Thymus (tissue), 11 donors: ENCODE results near the gene ARID5A. TPM values are rescaled to one million over a fixed set of nuclear protein-coding genes. Genes with fewer than 3 reads are reported as not detected.

ENCODE experiments used
- DNase-seq, 9 donors: peaks; one replicate each; pipeline ENCODE4 v3.0.0-alpha.2; 2013; ENCODE audit warnings: low spot score in 9 of 9, low read depth in 6 of 9, missing footprints in 1 of 9
- H3K27ac ChIP-seq, 2 donors: one replicate each; pipeline ENCODE4 v1.5.1; 2013; ENCODE audit warnings: control low read depth in 1 of 2, low read depth in 1 of 2, low read length in 1 of 2, mild to moderate bottlenecking in 1 of 2, moderate library complexity in 1 of 2
- H3K27me3 ChIP-seq, 2 donors: one replicate each; pipeline ENCODE4 v1.5.1; 2013; ENCODE audit warnings: low read length in 1 of 2; ENCODE audit not compliant: control insufficient read depth in 2 of 2, insufficient read depth in 1 of 2
- H3K36me3 ChIP-seq, 2 donors: one replicate each; pipeline ENCODE4 v1.5.1; 2013; ENCODE audit warnings: low read length in 1 of 2, mild to moderate bottlenecking in 1 of 2, moderate library complexity in 1 of 2; ENCODE audit not compliant: control insufficient read depth in 2 of 2, insufficient read depth in 2 of 2
- H3K4me1 ChIP-seq, 2 donors: one replicate each; pipeline ENCODE4 v1.5.1; 2013; ENCODE audit warnings: low read length in 2 of 2; ENCODE audit not compliant: control insufficient read depth in 2 of 2, insufficient read depth in 2 of 2
- H3K4me3 ChIP-seq, 2 donors: one replicate each; pipeline ENCODE4 v1.5.1; 2013; ENCODE audit warnings: low read length in 2 of 2, control low read depth in 1 of 2, mild to moderate bottlenecking in 1 of 2
- H3K9me3 ChIP-seq, 2 donors: one replicate each; pipeline ENCODE4 v1.5.1; 2013; ENCODE audit warnings: low read length in 1 of 2, mild to moderate bottlenecking in 1 of 2; ENCODE audit not compliant: control insufficient read depth in 2 of 2, insufficient read depth in 1 of 2
- WGBS: extraction: QIAGEN DNeasy Blood & Tissue Kit; methylation state at CpG from one replicate; pipeline ENCODE4 v1.1.7; 2013; 5-methylcytosine and 5-hydroxymethylcytosine counted together
- polyA plus RNA-seq: library from polyadenylated mRNA; stranded (reverse); fragments of 200-250 nt; gene quantifications from one replicate; pipeline ENCODE4 v1.2.3, GENCODE V29; 2013
- total RNA-seq: library from RNA; stranded (reverse); fragments of 120-200 nt; gene quantifications from one replicate; pipeline ENCODE4 v1.2.4, GENCODE V29; 2013
- donor health status: healthy.

The ARID5A gene
- total and polyA plus RNA-seq, 2 donors = 18.9 to 57.2 TPM

DNA sequence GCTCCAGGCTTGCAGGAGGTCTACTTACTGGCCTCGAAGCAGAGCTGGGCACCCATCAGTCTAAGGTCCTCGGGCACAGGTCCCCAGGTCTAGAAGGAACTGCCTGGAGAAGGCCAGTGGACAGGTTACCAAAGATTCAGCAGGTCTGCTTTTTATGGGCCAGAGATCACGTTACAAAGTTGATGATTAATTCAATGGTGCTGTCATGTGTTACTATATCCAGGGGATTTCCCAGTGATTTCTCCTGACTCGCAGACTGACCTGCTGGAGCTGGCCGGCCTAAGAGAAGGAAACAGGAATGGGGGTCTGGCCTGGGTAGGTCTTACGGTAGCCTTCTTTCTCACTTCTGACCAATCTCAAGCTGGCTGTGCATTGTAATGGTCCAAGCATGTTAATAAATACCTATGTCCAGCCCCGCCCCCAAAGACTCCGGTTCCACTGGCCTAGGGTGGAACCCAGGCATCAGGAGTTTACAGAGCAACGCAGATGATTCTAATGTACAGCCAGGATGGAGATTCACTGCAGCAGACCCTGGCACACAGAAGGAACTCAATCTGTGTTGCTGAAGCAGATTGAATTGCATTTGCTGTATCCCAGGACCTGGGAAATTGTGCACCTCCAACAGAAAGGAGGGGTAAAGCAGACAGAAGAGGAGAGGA is 31.2 kb upstream of the ARID5A start, which contains the start of gene NEURL3:
NEURL3 (minus strand) TSS at position 127 of the 659 bp plus-strand sequence; CDS start at position 56, 71 bp downstream.
- Histone ChIP-seq H3K4me1 (peaks cover 0 to 37% of the 10 kb centered on the region in 2 donors), H3K27me3 (peaks cover 6 to 51% of the 10 kb centered on the region in 2 donors), H3K36me3 (no peaks in the 10 kb centered on the region), H3K4me3 (no peak within 1 kb of the TSS), H3K27ac (peak within 1 kb of the TSS in 1 of 2 donors; percentile 51), H3K9me3 (peaks cover 0 to 4% of the 10 kb centered on the region in 2 donors)
- DNase-seq = no peak
- whole genome bisulfite sequencing = 94% methylated on average over 9 of the region's 9 CpGs

DNA sequence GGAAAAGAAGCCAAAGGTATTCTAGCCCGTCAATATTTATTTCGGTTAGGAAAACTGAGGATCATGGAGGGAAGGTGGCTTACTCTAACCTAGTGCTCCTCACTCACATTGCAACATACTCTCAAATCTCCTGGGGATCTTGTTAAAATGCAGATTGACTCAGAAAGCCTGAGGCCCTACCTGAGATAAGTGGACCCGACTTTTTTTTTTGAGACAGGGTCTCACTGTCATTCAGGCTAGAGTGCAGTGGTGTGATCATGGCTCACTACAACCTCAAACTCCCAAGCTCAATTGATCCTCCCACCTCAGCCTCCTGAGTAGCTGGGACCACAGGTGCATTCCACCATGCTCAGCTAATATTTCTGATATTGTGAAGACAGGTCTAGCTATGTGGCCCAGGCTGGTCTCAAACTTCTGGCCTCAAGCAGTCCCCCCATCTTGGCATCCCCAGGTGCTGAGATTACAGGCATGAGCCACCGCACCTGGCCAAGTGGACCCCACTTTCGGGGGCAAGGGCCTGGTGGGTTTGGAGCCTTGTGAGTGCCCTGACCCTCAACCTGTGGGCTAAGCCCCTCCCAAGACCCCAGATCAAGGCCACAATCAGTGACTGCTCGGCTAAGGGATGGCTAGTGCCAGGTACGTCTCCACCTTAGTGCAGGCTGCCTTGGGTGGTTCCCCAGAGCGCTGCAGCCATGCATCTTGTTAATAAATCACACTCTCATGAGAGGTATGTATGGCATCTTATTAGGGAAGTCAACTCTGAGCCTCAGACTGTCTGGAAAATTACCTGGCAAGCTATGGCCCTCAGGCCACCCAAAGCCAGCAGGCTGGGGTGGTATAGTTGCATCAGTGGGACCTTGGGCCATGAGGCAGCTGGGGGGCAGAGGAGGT is 30.3 kb upstream of the ARID5A start:
- Histone ChIP-seq H3K9me3 (peaks cover 0 to 4% of the 10 kb centered on the region in 2 donors), H3K4me1 (peaks cover 0 to 36% of the 10 kb centered on the region in 2 donors), H3K4me3 (no peak overlapping the region), H3K36me3 (no peaks in the 10 kb centered on the region), H3K27ac (peak overlapping the region in 1 of 2 donors; percentile 46), H3K27me3 (peaks cover 6 to 49% of the 10 kb centered on the region in 2 donors)
- WGBS = 93% methylated on average over 8 of the region's 8 CpGs
- DNase-seq = no peak

DNA sequence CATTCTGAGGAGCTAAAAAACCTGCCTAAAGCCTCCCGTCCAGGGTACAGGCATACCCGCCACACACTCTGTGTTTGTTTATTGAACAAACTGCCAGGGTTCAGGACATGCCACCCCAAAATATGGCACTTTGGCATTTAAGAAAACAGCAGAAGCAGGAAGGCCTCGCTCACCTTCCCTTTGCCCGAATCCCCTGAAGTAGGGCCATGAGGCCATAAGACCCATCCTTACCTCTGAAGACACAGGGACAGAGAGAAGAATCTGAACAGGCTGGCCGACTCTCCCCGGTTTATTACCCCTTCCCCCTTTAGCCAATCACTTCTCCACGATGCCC is 29.7 kb upstream of the ARID5A start:
- no peak for DNase-seq
- over 99% methylated on average over 7 of the region's 7 CpGs for WGBS
- H3K9me3 ChIP-seq = peaks cover 0 to 4% of the 10 kb centered on the region in 2 donors
- no peak overlapping the region for H3K4me3 ChIP-seq
- peaks cover 6 to 48% of the 10 kb centered on the region in 2 donors for H3K27me3 ChIP-seq
- peaks cover 0 to 30% of the 10 kb centered on the region in 2 donors for H3K4me1 ChIP-seq
- H3K36me3 ChIP-seq = no peaks in the 10 kb centered on the region
- H3K27ac ChIP-seq = no peak overlapping the region

DNA sequence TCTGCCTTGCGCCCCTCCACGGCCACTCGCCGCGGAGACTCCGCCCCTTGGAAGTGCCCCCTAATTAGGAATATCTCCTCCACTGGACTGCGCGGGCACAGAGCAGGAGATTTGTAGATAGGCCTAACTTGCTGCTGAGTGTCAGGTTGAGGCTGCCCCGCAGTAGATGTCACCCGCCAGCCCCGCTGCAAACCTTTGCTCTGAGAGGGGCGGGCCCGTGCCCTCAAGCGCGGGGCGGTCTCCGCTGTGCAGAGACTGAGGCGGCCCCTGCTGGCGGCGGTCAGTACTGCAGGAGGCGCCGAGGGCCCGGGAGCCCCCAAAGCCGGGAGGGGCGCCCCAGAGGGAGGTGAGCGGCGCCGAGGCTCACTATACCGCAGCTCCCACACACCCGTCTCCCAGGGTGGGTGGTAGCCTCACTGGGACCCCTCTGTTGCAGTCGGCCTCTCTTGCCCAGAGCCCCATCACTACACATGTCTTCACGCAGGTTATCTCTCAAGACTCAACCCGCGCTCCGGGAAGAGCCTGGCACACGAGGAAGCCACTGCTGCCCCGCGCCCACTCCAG is 28.5 kb upstream of the ARID5A start:
- peak overlapping the region in 1 of 2 donors; percentile 30 for H3K4me3 ChIP-seq
- peaks cover 6 to 40% of the 10 kb centered on the region in 2 donors for H3K27me3 ChIP-seq
- peaks cover 0 to 4% of the 10 kb centered on the region in 2 donors for H3K9me3 ChIP-seq
- 10% methylated on average over 38 of the region's 38 CpGs for WGBS
- H3K36me3 ChIP-seq = no peaks in the 10 kb centered on the region
- peak in 7 of 9 donors; percentile 54 to 87 (median 69) for DNase-seq
- H3K4me1 ChIP-seq = peaks cover 0 to 23% of the 10 kb centered on the region in 2 donors
- no peak overlapping the region for H3K27ac ChIP-seq

DNA sequence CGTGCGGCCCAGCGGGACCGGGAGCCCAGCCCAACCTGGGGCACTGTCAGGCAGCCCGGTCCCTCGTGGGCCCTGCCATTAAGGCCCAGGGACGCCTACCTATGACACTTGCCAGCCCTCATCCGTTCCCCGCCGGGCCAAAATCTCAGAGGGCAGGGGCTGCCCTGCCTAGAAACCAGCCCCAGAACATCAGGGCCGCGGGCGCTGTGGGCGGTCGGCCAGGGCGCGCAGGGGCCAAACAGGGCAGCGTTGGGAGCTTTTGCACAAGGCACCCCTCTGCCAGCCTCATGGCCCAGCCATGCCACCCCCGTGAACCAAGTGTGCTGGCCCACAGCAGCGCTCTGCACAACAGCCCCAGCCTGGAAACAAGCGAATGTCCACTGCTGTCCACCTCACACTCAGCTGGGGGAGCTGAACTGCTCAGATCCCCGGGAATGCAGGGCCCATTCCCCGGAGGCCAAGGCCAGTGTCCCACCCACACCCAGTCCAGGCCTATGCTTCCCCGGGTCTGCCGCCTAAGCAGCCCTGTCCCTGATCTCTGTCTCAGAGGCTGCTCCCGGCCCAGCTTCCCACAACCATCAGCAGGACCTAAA is 27.9 kb upstream of the ARID5A start:
- Histone ChIP-seq H3K27ac (no peak overlapping the region), H3K4me3 (no peak overlapping the region), H3K9me3 (peaks cover 0 to 4% of the 10 kb centered on the region in 2 donors), H3K27me3 (peaks cover 6 to 40% of the 10 kb centered on the region in 2 donors), H3K4me1 (peaks cover 0 to 19% of the 10 kb centered on the region in 2 donors), H3K36me3 (no peaks in the 10 kb centered on the region)
- WGBS = 72% methylated on average over 26 of the region's 26 CpGs
- no peak for DNase-seq

DNA sequence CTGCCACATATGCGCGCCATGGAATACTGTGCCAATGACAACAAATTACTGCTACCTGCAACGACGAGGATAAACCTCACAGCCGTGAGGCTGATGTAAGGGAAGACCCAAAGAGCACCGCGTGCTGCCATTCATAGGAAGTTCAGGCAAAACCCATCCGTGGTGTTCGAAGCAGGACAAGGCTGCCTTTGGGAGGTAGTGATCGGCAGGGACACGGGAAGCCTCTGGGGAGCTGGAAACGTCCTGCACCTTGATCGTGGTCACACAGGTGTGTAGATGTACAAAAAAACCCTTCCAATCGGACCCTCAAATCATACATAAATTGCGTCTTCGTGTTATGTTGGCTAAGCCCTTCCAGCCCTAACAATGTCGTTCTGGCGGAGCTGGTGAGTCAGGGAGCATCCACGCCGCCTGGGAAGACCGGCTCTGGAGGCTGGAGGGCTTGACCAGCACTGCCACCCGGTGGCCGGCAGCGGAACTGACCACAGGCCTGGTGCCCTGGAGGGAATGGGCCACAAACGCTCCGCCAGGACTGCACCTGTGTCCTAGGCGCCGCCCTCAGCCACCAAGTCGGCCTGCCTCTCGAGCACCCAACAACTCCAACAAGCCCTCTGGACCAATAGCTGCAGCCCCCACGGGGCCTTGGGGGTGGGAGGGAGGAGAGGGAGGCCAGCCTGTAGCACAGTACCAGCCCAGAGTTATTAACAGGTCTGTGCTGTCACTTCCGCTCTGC is 27.3 kb upstream of the ARID5A start:
- H3K4me3 ChIP-seq = no peak overlapping the region
- peaks cover 0 to 4% of the 10 kb centered on the region in 2 donors for H3K9me3 ChIP-seq
- H3K36me3 ChIP-seq = no peaks in the 10 kb centered on the region
- peaks cover 6 to 40% of the 10 kb centered on the region in 2 donors for H3K27me3 ChIP-seq
- DNase-seq = peak in 2 of 9 donors; percentile 45 to 51
- H3K27ac ChIP-seq = no peak overlapping the region
- peaks cover 0 to 19% of the 10 kb centered on the region in 2 donors for H3K4me1 ChIP-seq
- WGBS = 41% methylated on average over 32 of the region's 32 CpGs

DNA sequence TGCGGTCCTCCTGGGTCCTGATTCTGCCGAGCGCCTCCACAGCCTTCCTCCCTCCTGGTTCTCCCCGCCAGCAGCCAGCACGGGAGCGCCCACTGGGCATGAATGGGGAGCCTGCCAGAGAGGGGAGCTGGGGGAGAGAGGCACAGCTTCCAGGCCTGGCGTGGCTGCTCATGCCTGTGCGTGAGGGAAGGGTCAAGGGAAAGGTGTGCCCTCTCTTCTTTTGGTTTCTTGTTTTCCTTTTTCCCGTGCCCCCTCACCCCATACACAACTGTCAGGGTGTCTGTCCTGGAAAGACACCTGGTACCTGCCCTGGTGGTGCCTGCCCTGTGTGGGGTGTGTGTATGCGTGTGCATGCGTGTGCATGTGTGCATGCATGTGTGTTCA is 26.7 kb upstream of the ARID5A start:
- H3K27me3 ChIP-seq = peaks cover 6 to 40% of the 10 kb centered on the region in 2 donors
- no peak overlapping the region for H3K4me3 ChIP-seq
- no peaks in the 10 kb centered on the region for H3K36me3 ChIP-seq
- WGBS = 78% methylated on average over 11 of the region's 11 CpGs
- H3K9me3 ChIP-seq = peaks cover 0 to 4% of the 10 kb centered on the region in 2 donors
- no peak overlapping the region for H3K27ac ChIP-seq
- DNase-seq = no peak
- H3K4me1 ChIP-seq = peaks cover 0 to 19% of the 10 kb centered on the region in 2 donors

DNA sequence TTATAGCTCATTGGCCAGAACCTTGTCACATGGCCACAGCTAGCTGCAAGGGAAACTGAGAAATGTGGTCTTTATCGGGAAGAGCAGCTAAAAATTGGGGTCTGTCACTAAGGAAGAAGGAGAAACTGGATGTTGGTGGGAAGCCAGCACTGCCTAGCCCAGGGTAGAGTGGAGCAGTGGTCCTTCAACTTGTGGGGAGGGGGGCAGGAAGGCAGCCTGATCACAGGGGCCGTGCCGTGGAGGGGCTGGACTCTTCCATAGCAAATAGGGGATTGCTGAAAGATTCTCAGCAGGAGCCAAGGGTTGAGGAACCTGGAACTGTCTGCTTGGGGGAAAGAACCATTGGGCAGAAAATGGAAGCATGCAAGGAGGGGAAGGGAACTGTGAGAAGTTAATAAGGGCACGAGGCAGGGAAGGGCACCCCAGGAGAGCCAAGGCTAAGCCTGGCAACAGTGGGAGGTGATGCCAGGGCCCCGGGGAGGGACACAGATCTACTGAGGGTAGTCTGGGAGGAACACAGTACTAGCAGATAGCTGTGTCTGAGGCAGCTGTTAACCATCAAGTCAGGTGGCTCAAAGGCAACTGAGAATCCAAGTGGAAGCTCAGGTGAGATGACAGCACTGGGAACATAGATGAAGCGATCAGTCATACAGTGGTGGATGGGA is 25.5 kb upstream of the ARID5A start:
- peaks cover 6 to 40% of the 10 kb centered on the region in 2 donors for H3K27me3 ChIP-seq
- H3K4me1 ChIP-seq = peaks cover 0 to 15% of the 10 kb centered on the region in 2 donors
- 95% methylated on average over 6 of the region's 6 CpGs for WGBS
- H3K36me3 ChIP-seq = no peaks in the 10 kb centered on the region
- peaks cover 0 to 4% of the 10 kb centered on the region in 2 donors for H3K9me3 ChIP-seq
- H3K4me3 ChIP-seq = no peak overlapping the region
- DNase-seq = no peak
- no peak overlapping the region for H3K27ac ChIP-seq
